Measurements from ENCODE around the gene EHMT2.

- TF ChIP-seq CTCF (IDR thresholded peaks at IDR 0.05; ENCODE audit: insufficient read depth, low read depth, low read length) (no peak), EZH2 (IDR thresholded peaks at IDR 0.05; ENCODE audit: insufficient read depth, low read length) (no peak)
These were observed 61.4 kb downstream of the EHMT2 start for GRCh38 chr6:31836047-31836473.

All from astrocyte (in vitro differentiated cells and primary cell).